Kidney (tissue), 14 donors: ENCODE results near the gene KRTAP21-2. TPM values are rescaled to one million over a fixed set of nuclear protein-coding genes. Genes with fewer than 3 reads are reported as not detected.

Experiments
- DNase-seq, 5 donors: peaks; one replicate each; pipeline ENCODE4 v3.0.0-alpha.2; 2013 to 2020
- FAIRE-seq: peaks from 2 replicates; lab custom pipeline; 2012; peaks lifted over from hg19 to GRCh38; lab: Jason Lieb, UNC
- H3K27ac ChIP-seq, 2 donors: one replicate each; pipeline ENCODE4 v1.7.0; 2013; ENCODE audit warnings: low read depth in 2 of 2, low read length in 2 of 2, inconsistent platforms in 1 of 2
- H3K27me3 ChIP-seq: one replicate; pipeline ENCODE4 v1.7.1; 2013; ENCODE audit warnings: low read length, inconsistent platforms; ENCODE audit not compliant: control insufficient read depth, insufficient read depth
- H3K36me3 ChIP-seq, 3 donors: one replicate each; pipeline versions ENCODE4 v1.7.0 to v1.7.1; 2013; ENCODE audit warnings: low read length in 3 of 3, control low read depth in 1 of 3, inconsistent platforms in 1 of 3; ENCODE audit not compliant: insufficient read depth in 3 of 3, control insufficient read depth in 2 of 3
- H3K4me1 ChIP-seq, 3 donors: one replicate each; pipeline versions ENCODE4 v1.7.0 to v1.7.1; 2013; ENCODE audit warnings: low read length in 3 of 3, inconsistent platforms in 1 of 3, low read depth in 1 of 3; ENCODE audit not compliant: control insufficient read depth in 2 of 3, insufficient read depth in 2 of 3
- H3K4me3 ChIP-seq, 3 donors: one replicate each; pipeline versions ENCODE4 v1.7.0 to v1.8.1; 2013; ENCODE audit warnings: low read length in 3 of 3, control low read depth in 1 of 3, inconsistent platforms in 1 of 3
- H3K9ac ChIP-seq, 3 donors: one replicate each; pipeline versions ENCODE4 v1.7.0 to v1.7.1; 2013; ENCODE audit warnings: low read length in 3 of 3, control low read depth in 1 of 3, inconsistent platforms in 1 of 3
- H3K9me3 ChIP-seq, 3 donors: one replicate each; pipeline versions ENCODE4 v1.7.0 to v1.7.1; 2013; ENCODE audit warnings: low read length in 3 of 3, control low read depth in 1 of 3, inconsistent platforms in 1 of 3; ENCODE audit not compliant: control insufficient read depth in 2 of 3, insufficient read depth in 1 of 3
- intact Hi-C: fragments of 100-400 bp; cut with DNase I; formaldehyde crosslinking; loops from one replicate; pipeline ENCODE4 v1.11.1; 2022
- polyA plus RNA-seq: library from polyadenylated mRNA; stranded (reverse); fragments of 350-450 nt; fragmentation: Illumina TruSeq; extraction: RNeasy Lipid Tissue Mini Kit (QIAGEN cat#74804); gene quantifications from one replicate; pipeline ENCODE4 v1.2.3, GENCODE V29; 2014; ENCODE audit warnings: low read depth, low replicate concordance; ENCODE audit not compliant: insufficient read depth
- total RNA-seq: library from RNA; stranded (reverse); fragmentation: NEBNext Ultra II Directional; extraction: Animal tissue kit (Norgen Biotek cat#: 25700); gene quantifications from one replicate; pipeline ENCODE4 v1.2.1, GENCODE V29; 2021
- TF ChIP-seq, protein P1 (sequence below): IDR thresholded peaks from 3 replicates; pipeline ENCODE4 v1.5.1; 2012; ENCODE audit warnings: mild to moderate bottlenecking, moderate library complexity, borderline replicate concordance; ENCODE audit not compliant: insufficient read depth; ENCODE audit errors: extremely low read depth
- donor health status: control.
- donor health status: control.
- donor health status: control.
- donor health status: control.
- donor health status: control.
- donor health status: DM: yes; HTN: yes; CAD: no.
- donor health status: Normal renal cell carcinoma (clear cell type).

The KRTAP21-2 gene
- total and polyA plus RNA-seq, 2 donors from 2014 or later: not detected

DNA sequence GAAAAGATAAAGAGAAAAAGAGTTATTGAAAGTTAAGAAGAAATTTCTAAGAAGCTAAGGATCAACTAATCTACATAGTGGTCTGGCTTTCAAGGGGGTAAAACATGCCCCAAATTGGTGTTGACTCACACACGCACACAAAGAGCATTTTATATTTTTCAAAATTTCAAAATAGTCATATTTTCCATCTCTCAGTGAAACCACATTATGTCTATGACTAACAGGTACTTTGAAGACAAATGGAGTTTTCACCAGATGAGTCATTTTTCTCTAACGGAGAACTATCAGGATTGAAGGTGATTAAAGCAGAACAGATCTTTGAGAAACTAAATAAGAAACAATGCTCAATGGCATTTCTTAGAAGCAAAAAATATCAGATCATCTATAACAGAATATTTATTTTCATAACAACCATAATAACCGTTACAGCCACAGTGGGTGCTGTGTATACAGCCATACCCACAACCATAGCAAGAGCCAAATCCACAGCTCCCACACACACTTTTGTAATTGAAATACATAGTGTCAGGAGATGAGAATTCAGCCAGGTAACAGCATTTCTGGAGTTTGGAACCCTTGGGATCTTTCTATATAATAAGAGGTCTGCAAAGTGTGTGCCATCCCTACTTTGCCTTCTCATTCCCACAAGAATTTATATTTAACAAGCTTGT, 28.7 kb downstream of the KRTAP21-2 start, which contains the start of gene KRTAP21-3:
Gene KRTAP21-3, minus strand, starts transcription at position 539 of the 671 bp plus-strand sequence. Its CDS starts 18 bp downstream, at position 521.
- FAIRE-seq: no peak
- TF ChIP-seq, protein P1, sequence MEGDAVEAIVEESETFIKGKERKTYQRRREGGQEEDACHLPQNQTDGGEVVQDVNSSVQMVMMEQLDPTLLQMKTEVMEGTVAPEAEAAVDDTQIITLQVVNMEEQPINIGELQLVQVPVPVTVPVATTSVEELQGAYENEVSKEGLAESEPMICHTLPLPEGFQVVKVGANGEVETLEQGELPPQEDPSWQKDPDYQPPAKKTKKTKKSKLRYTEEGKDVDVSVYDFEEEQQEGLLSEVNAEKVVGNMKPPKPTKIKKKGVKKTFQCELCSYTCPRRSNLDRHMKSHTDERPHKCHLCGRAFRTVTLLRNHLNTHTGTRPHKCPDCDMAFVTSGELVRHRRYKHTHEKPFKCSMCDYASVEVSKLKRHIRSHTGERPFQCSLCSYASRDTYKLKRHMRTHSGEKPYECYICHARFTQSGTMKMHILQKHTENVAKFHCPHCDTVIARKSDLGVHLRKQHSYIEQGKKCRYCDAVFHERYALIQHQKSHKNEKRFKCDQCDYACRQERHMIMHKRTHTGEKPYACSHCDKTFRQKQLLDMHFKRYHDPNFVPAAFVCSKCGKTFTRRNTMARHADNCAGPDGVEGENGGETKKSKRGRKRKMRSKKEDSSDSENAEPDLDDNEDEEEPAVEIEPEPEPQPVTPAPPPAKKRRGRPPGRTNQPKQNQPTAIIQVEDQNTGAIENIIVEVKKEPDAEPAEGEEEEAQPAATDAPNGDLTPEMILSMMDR: no peak

DNA sequence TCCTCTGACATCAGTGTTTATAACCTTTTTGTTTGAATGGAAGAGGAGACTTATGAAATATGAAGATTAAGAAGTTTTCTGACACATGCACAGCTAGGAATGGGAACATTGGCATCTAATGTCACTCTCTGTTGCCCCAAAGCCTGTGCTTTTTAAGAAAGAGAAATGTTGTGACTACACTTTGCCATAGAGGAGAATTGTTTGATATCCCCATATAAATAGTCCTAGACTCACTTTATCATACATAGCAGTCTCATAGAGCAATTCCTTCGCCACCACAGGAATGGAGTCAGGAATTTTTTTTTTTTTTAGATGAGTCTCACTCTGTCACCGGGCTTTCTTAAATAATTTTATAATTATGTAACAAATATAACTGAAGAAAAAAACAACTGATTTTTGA, 30.0 kb downstream of the KRTAP21-2 start:
- H3K9ac ChIP-seq: no peak overlapping the region
- FAIRE-seq: no peak
- no peak overlapping the region for H3K4me3 ChIP-seq
- H3K9me3 ChIP-seq: no peaks in the 10 kb centered on the region
- TF ChIP-seq, protein P1: no peak
- no peaks in the 10 kb centered on the region for H3K36me3 ChIP-seq
- no peaks in the 10 kb centered on the region for H3K27me3 ChIP-seq
- DNase-seq: no peak
- H3K4me1 ChIP-seq: no peaks in the 10 kb centered on the region
- H3K27ac ChIP-seq: no peak overlapping the region
- intact Hi-C loops: no loop called here

More for the DNA sequence above, 28.7 kb downstream of the KRTAP21-2 start, which contains the start of gene KRTAP21-3:
- no peak within 1 kb of the TSS for H3K9ac ChIP-seq
- no peaks in the 10 kb centered on the region for H3K27me3 ChIP-seq
- no peaks in the 10 kb centered on the region for H3K9me3 ChIP-seq
- H3K27ac ChIP-seq: no peak within 1 kb of the TSS
- no peaks in the 10 kb centered on the region for H3K4me1 ChIP-seq
- no peak for DNase-seq
- H3K36me3 ChIP-seq: no peaks in the 10 kb centered on the region
- intact Hi-C loops: no loop called here
- H3K4me3 ChIP-seq: no peak within 1 kb of the TSS

DNA sequence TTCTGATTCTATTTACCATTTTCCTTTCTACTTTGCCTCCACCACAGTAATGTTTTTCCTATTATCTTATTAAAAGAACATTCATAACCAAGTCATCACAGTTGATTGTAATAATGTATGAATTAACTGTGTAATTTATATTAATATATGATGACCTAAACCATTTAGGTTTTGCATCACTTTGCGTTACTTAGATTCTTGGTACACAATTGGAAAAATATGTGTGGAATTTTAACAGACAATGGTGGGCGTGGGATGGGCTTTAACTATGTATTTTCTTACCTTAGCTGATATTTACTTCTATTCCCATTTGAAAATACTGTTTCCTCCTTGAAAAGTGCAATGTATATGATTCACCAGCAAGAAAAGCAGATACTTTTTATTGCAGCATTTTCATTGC, 32.1 kb downstream of the KRTAP21-2 start:
- Histone ChIP-seq H3K4me3 (no peak overlapping the region), H3K36me3 (no peaks in the 10 kb centered on the region), H3K9me3 (no peaks in the 10 kb centered on the region), H3K9ac (no peak overlapping the region), H3K27me3 (no peaks in the 10 kb centered on the region), H3K27ac (no peak overlapping the region), H3K4me1 (no peaks in the 10 kb centered on the region)
- TF ChIP-seq, protein P1: no peak
- no peak for DNase-seq
- intact Hi-C loops: no loop called here
- FAIRE-seq: no peak

DNA sequence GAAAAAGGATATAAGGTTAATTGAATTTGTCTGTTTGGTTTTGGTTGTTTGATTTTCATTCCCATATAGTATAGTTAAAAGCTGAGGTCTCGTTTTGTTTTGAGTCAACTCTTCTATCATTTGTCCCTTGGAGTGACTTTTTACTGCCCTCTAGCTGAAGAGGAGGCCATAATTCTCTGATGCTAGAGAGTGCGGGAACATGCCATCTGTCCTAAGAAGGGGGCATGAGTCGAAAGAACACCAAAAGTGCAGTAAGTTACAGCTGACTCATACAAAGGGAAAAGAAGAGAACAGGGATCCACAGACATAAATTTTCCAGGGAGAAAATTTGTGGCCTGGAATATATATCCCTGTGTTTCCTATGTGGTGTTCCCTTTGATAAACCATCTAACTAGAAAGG, 32.6 kb downstream of the KRTAP21-2 start:
- Histone ChIP-seq H3K27me3 (no peaks in the 10 kb centered on the region), H3K27ac (no peak overlapping the region), H3K9ac (no peak overlapping the region), H3K36me3 (no peaks in the 10 kb centered on the region), H3K9me3 (no peaks in the 10 kb centered on the region), H3K4me3 (no peak overlapping the region), H3K4me1 (no peaks in the 10 kb centered on the region)
- no peak for DNase-seq
- TF ChIP-seq, protein P1: no peak
- no peak for FAIRE-seq
- intact Hi-C loops: no loop called here
